SK-N-MC (cell line): ENCODE results near the gene COL8A2.

ENCODE experiments used
- DNase-seq: peaks from one replicate; pipeline ENCODE4 v3.0.0-alpha.2; 2011; ENCODE audit warnings: low read depth, low spot score
- H3K27ac ChIP-seq: fragments of 200-600 bp; sonication (generic); 2 replicates; pipeline ENCODE4 v1.5.1; 2016; ENCODE audit warnings: mixed run types
- H3K36me3 ChIP-seq: fragments of 200-600 bp; sonication (generic); 2 replicates; pipeline ENCODE4 v1.6.1; 2017; ENCODE audit warnings: antibody characterized with exemption, low read length, mixed read lengths; ENCODE audit not compliant: insufficient read depth
- H3K4me3 ChIP-seq: fragments of 200-600 bp; sonication (generic); 2 replicates; pipeline ENCODE4 v1.5.1; 2016
- H3K9ac ChIP-seq: fragments of 200-600 bp; sonication (generic); 2 replicates; pipeline ENCODE4 v1.8.0; 2017; ENCODE audit warnings: mixed run types, mixed read lengths; ENCODE audit not compliant: insufficient read length
- H3K9me3 ChIP-seq: fragments of 200-600 bp; sonication (generic); 2 replicates; pipeline ENCODE4 v1.6.1; 2017; ENCODE audit warnings: low read depth, mild to moderate bottlenecking, antibody characterized with exemption, low read length, moderate library complexity, mixed read lengths
- EZH2 ChIP-seq: fragments of 200-600 bp; sonication (generic); IDR thresholded peaks from one replicate; pipeline ENCODE4 v1.6.1; 2017; ENCODE audit warnings: antibody characterized with exemption
- FOXP2 ChIP-seq: optimal IDR thresholded peaks from 2 replicates; pipeline ENCODE3; 2011; ENCODE audit warnings: mild to moderate bottlenecking, moderate library complexity; ENCODE audit not compliant: insufficient read depth; ENCODE audit errors: extremely low read length, control extremely low read depth
- POLR2AphosphoS5 ChIP-seq: IDR thresholded peaks from 2 replicates; pipeline ENCODE4 v1.6.1; 2012; ENCODE audit warnings: mild to moderate bottlenecking, low read depth, low read length, borderline replicate concordance

Gene COL8A2

DNA sequence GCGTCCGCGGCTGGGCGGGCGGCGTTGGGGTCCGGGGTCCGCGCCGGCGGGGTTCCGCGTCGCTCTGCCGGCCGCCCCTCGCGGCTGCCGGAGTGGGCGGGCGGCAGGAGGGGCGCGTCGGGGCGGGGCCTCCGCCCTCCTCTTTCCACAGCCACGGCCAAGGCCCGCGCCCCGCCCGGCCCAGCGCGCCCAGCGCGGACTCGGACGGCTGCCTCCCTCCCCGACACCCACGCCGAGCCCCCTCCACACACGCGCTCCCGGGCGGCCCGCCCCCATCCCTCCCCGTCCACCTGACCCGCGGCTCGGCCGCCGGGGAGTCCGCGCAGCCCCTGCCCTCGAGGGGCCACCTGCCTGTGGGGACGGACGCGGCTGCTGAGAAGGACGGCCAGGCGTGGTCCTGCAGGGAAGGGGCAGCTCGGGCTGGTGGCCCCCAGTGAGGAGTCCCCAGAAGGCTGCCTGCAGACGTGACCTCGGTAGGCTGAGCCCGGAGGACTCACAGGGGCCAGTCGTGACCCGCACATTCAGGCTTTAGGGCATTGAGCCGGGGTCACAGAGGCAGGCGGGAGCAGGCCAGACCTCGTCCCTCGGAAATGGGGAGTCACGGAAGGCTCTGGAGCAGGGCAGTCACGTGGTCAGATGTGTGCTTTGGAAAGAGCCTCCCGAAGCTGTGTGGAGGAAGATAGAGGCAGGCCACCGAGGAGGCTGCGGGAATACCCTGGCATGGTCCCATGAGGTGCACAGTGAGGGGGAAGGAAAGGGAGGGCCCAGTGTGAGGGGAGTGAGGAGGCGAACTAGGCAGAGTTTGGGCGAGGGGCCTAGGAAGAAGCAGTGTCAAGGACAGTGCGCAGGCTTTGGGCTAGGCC is at the start of gene COL8A2:
TSS of gene COL8A2 (minus strand) at position 94 of the 863 bp plus-strand sequence. CDS start 24,980 bp downstream, outside the sequence.
- Histone ChIP-seq H3K9me3 (no peaks in the 10 kb centered on the region), H3K36me3 (no peaks in the 10 kb centered on the region), H3K9ac (no peak within 1 kb of the TSS), H3K27ac (no peak within 1 kb of the TSS), H3K4me3 (no peak within 1 kb of the TSS)
- no peak for DNase-seq
- no peak for TF ChIP-seq POLR2AphosphoS5
- no peak for TF ChIP-seq EZH2
- no peak for TF ChIP-seq FOXP2

DNA sequence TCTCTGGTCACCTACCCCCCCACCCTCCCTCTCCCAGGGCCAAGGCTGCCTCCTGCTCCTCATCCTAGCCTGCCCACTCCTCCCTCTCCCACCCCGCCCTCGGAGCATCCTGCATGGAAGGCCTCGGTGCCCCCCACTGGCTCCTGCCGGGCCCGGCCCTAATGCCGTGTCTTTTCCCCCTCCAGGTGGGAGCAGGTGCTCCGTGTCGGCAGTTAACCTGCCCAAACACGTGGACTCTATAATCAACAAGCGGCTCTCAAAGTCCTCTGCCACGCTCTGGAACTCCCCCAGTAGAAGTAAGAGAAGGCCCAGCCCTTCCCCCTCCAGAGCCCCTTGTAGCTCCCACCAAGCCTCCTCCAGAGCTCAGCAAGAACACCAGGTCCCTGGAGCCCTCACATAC is 49.7 kb upstream of the COL8A2 start:
- no peak for TF ChIP-seq POLR2AphosphoS5
- DNase-seq = no peak
- Histone ChIP-seq H3K9ac (no peak overlapping the region), H3K36me3 (peaks cover 86% of the 10 kb centered on the region), H3K27ac (no peak overlapping the region), H3K4me3 (no peak overlapping the region), H3K9me3 (no peaks in the 10 kb centered on the region)

DNA sequence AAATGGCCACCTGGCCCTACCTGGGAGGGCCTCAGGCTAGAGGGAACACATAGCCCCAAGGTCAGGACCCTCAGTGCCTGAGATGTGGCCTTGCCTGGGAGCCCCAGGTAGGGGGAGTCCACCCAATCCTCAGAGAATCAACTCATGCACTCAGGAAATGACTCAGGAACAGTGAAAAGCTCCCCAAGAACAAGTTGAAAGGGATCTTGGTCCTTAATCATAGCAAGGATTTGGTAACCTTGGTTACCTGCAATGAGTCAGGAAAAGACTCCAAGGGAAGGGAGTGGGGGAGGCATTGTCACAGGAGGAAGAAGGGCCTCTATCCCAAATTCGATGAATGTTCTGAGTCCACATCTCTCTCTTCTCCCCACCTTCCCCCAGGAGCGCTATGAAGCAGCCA is 48.0 kb upstream of the COL8A2 start:
- peaks cover 73% of the 10 kb centered on the region for H3K36me3 ChIP-seq
- H3K4me3 ChIP-seq = no peak overlapping the region
- DNase-seq = no peak
- no peak for TF ChIP-seq POLR2AphosphoS5
- H3K27ac ChIP-seq = no peak overlapping the region
- no peaks in the 10 kb centered on the region for H3K9me3 ChIP-seq
- H3K9ac ChIP-seq = no peak overlapping the region

DNA sequence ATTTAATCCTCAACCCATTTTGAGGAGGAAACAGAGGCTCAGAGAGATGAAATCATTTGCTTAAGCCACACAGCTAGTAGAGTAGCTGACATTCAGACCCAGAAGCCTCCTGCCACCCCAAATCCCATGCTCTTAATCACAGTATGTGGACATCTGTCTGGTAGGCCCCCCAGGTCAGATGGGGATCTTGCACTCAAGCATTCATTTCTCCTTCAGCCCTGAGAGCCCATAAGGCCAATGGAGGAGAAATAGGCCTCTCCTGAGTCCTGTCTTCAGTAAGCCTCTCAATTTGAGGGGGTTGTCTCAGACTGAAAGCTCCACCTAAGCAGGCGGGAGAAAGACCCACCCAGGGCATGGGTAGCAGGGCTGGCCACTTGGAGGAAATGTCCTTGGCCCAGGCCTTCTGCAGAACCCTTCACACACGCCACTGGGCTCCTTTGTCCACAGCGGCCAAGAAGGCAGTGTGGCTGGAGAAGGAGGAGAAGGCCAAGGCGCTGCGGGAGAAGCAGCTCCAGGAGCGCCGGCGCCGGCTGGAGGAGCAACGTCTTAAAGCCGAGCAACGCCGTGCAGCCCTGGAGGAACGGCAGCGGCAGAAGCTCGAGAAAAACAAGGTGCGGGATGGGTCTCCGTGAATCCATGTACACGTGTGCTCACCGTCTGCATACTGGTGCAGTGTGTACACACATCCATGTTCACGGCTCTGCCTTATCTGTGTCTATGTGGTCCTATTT is 47.2 kb upstream of the COL8A2 start:
- no peak overlapping the region for H3K27ac ChIP-seq
- H3K4me3 ChIP-seq = no peak overlapping the region
- no peaks in the 10 kb centered on the region for H3K9me3 ChIP-seq
- no peak overlapping the region for H3K9ac ChIP-seq
- peaks cover 72% of the 10 kb centered on the region for H3K36me3 ChIP-seq
- no peak for TF ChIP-seq FOXP2
- no peak for TF ChIP-seq POLR2AphosphoS5
- no peak for TF ChIP-seq EZH2
- no peak for DNase-seq

DNA sequence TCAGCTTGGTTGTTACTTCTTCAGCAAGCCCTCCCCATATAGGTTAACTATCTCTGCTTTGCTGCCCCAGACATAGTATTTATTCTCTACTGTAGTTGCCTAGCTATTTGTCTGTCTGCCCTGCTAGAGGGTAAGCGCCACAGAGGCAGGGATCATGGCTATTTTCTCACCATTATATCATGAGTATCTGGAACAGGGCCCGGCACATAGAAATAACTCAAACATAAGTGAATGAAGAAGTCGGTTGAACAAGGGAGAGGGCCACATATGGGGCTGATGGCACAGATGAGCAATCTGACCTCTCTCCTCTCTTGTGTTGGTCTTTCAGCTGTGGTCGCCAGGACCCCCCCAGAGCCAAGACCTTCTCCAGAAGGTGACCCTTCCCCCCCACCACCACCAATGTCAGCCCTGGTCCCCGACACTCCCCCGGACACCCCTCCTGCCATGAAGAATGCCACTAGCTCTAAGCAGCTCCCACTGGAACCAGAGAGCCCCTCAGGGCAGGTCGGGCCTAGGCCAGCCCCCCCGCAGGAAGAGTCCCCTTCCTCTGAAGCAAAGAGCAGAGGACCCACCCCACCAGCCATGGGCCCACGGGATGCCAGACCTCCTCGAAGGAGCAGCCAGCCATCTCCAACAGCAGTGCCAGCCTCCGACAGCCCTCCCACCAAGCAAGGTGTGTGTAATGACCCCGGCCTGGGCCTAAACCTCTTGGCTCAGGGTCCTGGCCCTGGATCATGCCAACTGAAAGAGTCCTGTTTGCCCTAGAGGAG is 45.8 kb upstream of the COL8A2 start:
- peaks cover 71% of the 10 kb centered on the region for H3K36me3 ChIP-seq
- H3K9ac ChIP-seq = no peak overlapping the region
- no peak overlapping the region for H3K4me3 ChIP-seq
- TF ChIP-seq POLR2AphosphoS5 (no peak), EZH2 (no peak), FOXP2 (no peak)
- no peak overlapping the region for H3K27ac ChIP-seq
- DNase-seq = no peak
- no peaks in the 10 kb centered on the region for H3K9me3 ChIP-seq

DNA sequence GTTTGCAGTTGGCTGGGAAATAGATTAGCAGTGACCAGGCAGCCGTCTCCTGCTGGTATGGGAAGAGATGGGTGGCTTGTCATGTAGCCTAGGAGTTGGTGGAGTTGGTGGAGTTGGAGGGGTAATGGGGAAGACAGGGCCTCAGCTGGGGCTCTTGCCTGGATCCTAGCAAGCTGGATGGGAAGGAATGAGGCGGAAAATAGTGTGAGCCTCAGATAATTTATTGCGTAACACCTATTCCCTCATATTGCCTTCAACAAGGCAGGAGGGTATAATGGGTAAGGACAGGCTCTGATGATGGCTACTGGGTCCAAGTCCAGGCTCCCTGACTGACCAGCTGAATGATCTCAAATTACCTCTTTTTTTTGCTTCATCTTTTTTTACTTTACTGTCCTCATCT is 43.5 kb upstream of the COL8A2 start:
- TF ChIP-seq EZH2 (no peak), POLR2AphosphoS5 (no peak), FOXP2 (no peak)
- H3K36me3 ChIP-seq = peaks cover 50% of the 10 kb centered on the region

DNA sequence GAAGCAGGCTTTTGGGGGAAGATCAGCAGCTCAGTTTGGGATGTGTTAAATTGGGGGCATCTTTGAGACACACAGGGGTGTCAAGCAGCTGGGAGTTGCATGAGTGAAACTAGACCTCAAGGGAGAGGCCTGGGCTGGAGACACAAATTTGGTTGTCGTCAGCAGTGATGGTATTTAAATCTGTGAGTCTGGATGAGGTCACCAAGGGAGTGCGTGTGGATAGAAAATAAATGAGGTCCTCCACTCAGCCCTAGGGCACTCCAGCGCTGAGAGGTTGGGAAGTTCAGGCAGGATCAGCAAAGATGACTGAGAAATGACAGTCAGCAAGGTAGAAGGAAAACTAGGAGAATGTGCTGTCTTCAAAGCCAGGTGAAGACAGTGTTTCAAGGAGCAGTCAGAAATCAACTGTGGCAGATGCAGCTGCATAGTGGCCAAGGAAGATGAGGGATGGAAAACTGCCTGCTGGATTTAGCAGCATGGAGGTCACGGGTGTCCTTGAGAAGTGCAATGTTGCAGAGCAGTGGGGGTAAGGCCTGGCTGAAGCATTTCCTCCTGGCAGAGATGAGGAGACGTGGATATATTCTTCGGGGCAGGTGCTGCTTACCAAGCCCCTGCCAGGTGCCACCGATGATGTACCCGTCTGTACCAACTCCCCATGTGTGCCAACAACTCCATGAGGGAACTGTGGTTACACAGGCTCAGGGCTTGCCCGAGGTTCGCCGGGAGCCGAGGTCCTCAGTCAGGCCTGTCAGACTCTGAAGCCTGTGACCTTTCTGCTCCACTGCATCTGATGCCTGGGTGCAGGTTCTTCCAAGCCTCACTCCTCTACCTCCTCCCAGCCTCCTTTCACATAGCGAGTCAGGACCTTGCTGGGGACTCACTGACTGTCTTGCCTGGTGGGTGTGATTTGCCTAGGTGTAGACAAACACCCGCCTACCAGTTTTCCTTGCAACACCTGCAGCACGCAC is 42.2 kb upstream of the COL8A2 start:
- no peaks in the 10 kb centered on the region for H3K9me3 ChIP-seq
- no peak overlapping the region for H3K9ac ChIP-seq
- peaks cover 40% of the 10 kb centered on the region; the same call in 1 of the 2 replicates for H3K36me3 ChIP-seq
- TF ChIP-seq FOXP2 (no peak), EZH2 (no peak), POLR2AphosphoS5 (no peak)
- DNase-seq = no peak
- H3K4me3 ChIP-seq = no peak overlapping the region
- H3K27ac ChIP-seq = peak overlapping the region; percentile 46; the same call in 1 of the 2 replicates

More for the DNA sequence above, 43.5 kb upstream of the COL8A2 start:
- no peak for DNase-seq
- H3K27ac ChIP-seq = no peak overlapping the region
- H3K9ac ChIP-seq = no peak overlapping the region
- no peak overlapping the region for H3K4me3 ChIP-seq
- no peaks in the 10 kb centered on the region for H3K9me3 ChIP-seq
